HG02610 (cell line): ENCODE results near the gene ERVK3-1.
A peak's percentile ranks its signal among the peaks of the same experiment; 100 is the strongest.

ENCODE experiments used
- ATAC-seq: cut with Tn5 transposase; IDR thresholded peaks from one replicate; pipeline ENCODE4 v1.9.1; 2021; ENCODE audit warnings: mild to moderate bottlenecking, moderate library complexity; ENCODE audit not compliant: unreplicated experiment

The ERVK3-1 gene

DNA sequence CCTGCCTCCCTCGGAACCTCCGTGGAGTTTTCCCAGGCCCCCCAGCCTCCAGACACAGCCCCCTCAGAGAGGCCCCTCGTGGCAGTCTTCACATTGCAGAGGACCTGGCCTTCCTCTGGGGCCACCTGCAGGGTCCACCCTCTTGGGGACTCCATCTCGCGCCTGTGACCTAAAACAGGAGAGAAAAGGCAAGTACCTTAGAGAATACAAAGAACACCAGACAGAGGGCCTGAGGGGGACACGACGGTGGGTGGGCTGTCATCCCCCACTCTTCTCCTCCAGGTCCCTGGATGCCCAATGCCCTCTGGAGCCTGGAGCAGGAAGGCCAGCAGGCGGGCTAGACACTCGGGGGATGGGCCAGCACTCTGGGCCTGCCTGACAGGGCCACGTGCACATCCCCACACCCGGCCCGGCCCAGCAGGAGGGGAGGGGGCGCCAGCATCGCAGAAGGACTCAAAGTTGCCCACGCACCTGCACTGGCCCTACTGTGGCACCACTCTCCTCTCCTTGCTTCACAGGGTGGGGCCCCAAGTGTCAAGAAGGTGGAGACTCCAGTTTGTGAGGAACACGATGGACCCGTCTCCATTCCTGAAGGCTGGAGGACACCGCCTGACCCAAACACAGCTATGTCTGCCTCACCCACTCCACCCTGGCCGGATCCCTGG lies 52.4 kb downstream of the ERVK3-1 start:
- no peak for ATAC-seq

DNA sequence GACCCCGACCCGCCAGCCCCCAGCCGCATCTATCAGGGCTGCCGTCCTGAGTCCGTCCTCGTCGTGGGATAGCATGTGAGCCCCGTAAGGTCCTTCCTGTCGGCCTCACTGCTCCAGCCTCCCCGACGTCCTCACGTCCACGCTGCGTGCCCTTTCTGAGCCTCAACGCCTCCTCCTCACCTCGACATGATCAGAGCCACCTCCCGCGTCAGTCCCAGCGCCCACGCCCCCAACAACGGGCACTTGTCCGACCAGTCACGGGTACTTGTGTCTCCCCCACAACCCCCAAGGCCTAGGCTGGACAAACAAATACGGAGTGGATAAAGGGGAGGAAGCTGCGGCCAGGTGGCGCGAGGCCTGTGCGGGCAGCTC lies 56.7 kb downstream of the ERVK3-1 start:
- peak; percentile 4 for ATAC-seq

DNA sequence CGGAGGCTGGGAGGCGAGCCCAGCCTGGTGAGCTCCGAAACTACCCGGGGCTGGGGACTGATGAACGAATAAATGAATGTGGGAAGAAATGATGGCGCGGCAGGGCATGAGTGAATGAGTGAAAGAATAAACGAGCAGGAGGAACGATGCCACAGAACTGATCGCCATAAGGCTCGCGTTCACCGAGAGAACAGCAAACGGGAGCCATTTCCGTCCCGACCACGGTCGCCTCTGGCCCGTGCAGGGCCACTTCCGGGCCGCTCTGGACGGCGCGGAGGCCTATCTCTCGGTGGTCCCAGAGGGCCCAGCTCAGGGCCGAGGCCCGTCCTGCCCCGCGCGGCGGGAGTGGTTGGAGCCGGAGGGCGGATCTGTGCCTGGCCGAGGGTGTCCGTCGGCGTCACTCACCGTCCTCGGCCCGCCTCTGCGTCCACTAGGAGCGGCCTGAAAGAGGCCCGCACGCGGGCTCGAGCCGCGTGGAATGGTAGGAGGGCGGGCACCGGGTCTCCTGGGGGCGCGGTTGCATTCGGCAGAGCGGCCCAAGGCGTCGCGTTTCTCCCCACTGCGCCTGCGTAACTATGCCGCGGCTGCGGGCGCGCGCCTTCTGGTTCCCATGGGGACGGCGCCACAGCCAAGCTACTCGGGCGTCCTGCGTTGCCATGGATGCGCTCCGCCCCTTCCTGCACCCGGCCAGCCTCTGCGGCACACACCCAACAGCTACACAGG lies 57.3 kb downstream of the ERVK3-1 start, which contains the start of gene ZNF497:
Gene ZNF497, minus strand, starts transcription at position 480 of the 723 bp plus-strand sequence. CDS start 5,116 bp downstream, outside the sequence.
- peak; percentile 88 for ATAC-seq

DNA sequence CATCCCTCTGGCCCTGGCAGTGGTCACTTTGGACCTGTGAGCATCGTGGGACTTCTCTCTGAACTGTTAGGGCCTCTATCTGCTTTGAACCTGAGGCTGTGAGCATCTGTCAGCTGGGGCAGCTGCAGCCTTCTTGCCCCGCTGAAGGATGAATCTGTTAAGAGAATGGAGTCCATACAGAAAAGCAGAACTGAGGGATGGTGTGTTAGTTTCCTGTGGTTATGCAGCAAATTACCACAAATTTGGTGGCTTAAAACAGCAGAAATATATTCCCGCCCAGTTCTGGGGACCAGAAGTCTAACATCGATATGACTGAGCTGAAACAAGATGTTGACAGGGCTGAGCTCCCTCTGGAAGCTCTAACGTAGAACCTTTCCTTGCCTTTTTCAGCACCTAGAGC lies 59.0 kb downstream of the ERVK3-1 start:
- ATAC-seq = no peak
